Stimulated activated CD4-positive, alpha-beta T cell treated with anti-CD3 and anti-CD28 coated beads, Interleukin-15, amount 100 ng/mL, for 24 hours (primary cell): ENCODE data around the gene GNG7.
A peak's percentile ranks its signal among the peaks of the same experiment; 100 is the strongest.
"Not testable (repeated sequence)": the region's sequence is repeated elsewhere in the genome, so short reads cannot be mapped to it uniquely, and the experiment has no call there.

Source experiments
- DNase-seq: peaks from one replicate; pipeline ENCODE4 v3.0.0-alpha.2; 2020

Gene GNG7

DNA sequence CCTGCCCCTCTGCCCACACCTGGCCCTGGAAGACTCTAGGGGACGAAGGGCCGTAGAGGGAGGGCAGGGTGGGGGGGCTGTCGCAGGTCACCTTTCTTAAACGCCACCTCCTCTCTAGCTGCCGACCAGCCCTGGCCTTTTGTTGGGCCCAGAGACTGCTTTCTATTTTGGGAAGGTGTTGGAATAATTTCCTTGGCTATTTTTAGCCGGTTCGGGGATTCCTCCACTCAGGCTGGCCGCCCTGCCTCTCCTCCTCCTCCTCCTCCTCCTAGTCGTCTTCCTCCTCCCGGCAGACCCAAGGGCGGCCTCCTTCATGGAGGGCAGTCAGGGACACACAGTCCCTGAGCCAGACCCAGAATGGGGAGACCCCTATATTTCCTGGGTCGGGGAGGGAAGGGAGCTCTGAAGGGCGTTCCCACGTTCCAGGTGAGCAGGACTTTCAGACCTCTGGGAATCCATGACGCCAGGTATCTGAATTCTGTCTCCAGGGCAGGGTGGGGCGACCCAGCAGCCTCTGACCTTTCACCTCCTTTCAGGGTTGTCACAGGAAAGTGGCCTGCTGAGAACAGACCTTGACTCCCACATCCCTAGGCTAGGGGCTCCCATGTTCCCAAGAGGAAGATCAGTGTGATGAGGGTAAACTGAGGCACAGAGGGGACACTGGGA lies 206.7 kb downstream of the GNG7 start:
- no peak for DNase-seq

DNA sequence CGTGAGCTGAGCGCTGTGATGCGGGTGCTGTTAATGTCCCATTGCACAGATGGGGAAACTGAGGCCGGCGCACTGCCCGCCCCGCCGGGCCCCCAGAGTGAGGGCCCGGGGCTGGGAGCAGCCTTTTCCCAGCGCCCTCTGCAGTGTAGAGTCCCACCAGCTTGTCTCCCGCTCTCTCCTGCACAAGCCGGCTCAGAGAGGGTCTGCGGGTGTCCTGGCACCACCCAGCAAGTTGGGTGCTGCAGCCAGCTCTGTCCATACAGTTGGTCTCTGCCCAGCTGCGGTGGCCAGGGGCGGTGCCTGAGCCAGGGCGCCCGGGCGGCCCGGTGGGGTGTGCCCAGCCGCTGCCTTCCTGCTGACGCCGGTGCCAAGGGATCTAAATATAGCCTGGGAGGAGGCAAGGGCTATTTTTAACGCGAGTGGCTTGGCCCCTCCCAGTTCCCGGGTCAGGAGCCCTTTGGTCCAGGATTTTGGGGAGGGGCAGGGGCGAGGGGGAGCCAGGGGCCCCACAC lies 207.3 kb downstream of the GNG7 start:
- peak; percentile 12 for DNase-seq

DNA sequence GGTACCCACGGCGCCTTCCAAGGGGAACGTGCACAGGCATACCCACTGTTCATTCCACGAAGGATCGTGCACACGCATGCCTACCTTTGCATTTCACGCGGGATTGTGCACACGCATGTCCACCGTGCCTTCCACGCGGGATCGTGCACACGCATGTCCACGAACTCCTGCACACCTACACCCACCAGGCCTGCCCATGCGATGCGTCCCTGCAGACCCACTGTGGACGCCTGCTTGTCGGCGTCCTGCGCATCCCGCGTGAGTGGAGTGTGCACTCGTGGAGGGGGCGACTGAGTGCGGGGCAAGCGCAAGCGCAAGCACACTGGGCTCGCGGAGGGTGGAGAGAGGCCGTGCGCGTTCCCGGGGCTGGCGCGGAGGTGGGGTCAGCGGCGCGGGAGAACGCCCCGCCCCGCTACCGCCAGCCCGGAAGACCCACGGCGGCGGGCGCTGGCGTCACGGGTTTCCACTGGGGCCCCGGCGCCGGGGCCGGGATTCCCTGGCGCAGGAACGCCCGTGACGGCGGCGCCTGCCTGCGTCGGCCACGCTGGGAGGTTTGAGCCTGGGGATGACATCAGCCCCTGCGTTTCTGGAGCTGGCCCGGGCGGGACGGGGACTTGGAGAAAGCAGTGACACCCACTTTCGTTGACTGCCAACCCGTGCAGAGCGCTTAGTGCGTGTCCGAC lies 207.9 kb downstream of the GNG7 start:
- peak; percentile 72 for DNase-seq

DNA sequence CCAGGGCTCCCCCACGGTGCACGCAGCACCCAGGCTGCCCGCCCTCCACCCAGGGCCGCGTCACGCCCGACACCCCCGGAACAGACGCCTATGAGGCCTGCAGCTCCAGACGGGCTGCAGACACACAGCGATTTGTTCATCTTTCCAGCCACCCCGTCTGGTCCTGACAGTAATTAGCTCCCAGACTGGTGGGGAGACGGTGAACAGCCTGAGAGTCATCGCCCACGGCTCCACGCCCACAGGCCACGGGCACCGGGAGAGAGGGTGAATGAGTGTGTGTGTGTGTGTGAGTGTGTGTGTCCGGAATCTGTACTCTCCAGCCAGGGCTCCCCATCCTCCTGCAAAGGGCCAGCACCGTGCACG lies 208.4 kb downstream of the GNG7 start:
- DNase-seq = peak; percentile 16

DNA sequence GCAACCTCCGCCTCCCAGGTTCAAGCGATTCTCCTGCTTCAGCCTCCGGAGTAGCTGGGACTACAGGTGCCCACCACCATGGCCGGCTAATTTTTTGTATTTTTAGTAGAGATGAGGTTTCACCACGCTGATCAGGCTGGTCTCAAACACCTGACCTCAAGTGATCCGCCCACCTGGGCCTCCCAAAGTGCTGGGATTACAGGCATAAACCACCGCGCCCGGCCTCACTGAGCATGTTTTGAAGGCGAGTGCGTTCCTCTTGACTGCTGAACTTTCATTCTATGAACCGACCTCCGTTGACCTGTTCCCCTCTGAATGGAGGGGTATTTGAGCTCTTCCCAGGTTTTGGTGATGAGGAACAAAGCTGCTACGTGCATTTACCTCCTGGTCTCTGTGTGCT lies 209.0 kb downstream of the GNG7 start:
- DNase-seq = not testable (repeated sequence)

DNA sequence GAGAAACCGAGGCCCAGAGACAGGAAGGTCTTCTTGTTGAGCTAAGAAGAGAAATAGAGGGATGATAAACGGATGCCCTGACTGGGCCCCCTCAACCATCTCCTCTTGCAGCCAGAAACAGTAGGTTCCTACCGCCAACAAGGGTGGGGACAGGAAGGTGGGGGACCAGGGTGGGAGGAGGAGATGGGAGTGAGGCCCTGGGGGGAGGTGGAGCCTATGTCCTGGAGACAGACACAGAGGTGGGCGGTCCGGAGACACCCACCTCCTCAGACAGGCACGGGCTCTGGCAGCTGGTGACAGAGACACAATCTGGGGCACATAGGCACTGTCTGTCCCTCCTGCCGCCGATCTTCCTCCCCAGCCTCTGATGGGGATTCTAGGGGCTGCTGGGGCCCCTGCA lies 209.6 kb downstream of the GNG7 start:
- DNase-seq = no peak

DNA sequence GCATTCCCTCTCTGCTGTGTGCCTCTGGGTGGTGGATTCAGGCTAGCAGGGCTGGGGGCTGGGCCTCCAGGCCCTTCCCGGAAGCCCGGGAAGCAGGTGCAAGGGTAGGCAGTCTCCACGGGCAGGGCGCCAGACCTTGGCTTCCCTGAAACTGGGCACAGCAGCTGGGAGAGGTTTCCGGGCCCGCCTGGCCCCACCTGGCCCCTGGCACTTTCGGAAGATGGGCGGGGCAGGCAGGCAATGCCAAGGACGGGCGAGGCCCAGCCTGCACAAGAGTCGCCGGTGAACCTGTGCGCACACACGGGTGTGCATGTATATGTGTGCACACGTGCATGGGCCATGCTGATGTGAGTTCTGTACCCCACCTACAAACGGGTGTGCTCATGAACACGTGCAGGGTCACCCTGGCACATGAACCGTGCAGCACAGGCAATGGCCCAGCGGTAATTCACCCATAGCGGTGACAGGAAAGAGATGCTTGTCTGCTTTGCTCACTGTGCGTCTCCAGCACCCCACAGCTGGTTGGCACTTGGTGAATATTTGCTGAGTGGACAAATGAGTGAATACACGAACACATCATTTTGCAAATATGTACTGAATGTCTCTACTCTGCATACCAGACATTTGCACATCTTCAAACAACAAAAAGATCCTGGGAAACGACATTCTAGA lies 211.2 kb downstream of the GNG7 start:
- no peak for DNase-seq

DNA sequence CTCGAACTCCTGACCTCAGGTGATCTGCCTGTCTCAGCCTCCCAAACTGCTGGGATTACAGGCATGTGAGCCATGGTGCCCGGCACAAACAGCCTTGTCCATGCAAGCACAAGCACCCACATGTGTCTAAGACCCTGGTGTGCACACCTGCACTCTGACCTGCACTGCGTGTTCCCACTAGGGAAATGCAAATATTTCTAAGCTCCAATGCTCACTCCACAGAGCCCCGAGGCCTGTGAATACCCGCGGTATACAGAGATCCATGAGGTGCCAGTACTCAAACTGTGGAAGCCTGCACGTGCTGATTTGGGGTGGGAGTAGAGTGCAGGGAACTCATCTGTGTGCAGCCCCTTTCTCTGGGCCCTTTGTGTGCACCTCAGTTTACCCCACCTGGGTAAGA lies 211.8 kb downstream of the GNG7 start:
- no peak for DNase-seq

DNA sequence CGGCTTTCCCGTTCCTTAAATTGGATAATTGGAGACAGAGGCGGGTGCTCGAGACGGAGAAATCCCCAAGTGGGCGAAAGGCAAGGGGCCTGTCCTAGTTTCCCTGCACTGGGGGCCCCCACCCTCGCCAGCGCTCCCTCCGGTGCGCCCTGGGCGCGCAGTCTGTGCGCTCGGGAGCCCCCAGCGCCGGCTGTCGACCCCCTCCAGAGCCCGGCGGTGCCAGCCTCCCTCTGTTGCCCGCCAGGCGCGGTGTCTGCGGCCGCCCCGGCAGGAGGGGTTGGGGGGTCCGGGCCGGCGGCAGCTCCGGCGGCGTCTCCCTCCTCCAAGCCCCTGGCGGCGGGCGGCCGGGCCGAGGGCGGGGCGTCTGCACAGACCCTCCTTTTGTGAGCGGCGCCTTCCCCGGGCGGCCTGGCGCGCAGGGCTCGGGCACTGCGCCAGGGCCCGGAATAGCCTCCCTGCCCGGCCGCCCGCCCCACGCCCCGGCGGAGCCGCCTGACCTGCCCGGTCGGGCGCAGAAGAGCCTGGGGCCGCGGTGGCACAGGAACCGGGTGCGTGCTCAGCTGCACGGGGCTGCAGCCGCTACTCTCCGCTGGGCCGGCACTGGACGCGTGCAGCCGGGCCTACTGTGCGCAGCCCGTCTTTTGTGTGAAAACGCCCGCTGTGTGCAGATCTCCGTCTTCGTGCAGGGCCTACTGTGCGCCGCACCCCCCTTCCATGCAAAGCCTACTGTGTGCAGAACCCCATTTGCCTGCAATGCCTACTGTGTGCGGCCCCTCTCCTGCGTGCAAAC lies 213.4 kb downstream of the GNG7 start:
- peak; percentile 39 for DNase-seq

DNA sequence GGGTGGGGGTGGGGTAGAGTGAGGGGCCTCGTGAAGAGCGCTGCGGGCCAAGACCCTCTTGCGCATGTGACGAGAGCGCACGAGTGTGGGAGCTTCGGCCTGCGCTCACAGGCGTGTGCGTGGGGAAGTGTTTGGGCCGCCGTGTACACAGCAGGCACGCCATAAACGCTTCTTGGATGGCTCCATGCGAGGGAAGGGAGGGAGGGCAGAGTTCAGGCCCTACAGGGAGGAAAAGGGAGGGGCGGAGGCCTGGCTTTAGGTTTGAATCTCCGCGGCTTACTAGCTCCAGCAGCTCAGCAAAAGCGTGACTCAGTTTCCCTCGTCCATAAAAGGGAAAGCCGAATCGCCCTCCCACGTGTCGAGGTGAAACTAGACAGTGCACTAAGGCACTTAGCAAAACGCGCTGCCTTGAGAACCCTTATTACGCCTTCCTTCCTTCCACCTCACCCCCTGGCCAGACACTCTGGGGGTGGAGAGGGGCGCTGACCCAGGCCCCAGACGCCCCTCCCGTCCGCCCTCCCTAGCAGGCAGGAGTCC lies 214.0 kb downstream of the GNG7 start:
- peak; percentile 23 for DNase-seq

DNA sequence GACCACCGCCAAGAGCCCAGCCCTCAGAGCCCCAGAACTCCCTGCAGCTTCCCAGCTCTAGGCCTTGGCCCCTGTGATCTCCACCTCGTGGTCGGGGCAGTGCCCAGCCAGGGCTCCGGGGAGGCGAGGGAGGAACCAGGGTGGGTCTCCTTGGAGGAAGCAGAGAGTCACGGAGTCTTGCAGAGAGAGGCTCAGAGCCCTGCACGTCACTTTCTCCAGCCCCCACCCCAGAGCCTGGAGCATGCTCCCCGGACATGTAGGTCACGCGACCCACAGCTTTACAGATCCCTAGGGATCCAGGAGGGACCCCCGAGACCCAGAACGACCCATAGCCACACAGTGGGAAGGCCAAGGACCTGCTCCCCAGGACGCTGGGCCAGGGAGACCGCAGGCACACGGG lies 214.7 kb downstream of the GNG7 start:
- no peak for DNase-seq

DNA sequence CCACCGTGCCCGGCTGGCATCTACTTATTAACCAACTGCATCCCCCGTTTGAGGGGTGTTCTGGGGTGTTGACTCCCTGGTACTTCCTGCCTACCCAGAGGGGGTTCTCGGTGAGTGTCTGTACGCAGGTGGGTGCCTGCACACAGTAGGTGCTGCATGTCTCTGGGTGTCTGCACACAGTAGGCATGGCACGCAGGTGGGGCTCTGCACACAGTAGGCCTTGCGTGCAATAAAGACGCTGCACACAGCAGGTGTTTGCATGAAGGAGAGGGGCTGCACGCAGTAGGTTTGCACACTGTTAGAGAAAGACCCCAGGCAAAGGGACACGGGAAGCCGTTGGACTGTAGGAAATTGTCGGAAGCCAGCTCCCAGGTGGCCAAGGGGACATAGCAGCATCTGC lies 215.4 kb downstream of the GNG7 start:
- no peak for DNase-seq

DNA sequence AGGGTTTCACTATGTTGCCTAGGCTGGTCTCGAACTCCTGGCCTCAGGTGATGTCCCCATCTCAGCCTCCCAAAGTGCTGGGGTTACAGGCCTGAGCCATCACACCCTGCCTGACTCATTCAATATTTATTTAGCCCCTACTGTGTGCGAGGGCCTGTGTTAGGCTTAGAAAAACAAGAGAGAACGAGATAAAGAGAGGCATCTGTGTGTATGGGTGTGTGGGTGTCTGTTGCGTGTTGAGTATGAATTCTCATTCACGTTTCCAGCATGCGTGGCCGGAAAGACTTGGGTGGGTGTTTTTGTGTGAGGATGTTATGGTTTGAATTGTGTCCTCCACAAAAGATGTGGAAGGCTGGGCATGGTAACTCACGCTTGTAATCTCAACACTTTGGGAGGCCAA lies 217.1 kb downstream of the GNG7 start:
- no peak for DNase-seq

DNA sequence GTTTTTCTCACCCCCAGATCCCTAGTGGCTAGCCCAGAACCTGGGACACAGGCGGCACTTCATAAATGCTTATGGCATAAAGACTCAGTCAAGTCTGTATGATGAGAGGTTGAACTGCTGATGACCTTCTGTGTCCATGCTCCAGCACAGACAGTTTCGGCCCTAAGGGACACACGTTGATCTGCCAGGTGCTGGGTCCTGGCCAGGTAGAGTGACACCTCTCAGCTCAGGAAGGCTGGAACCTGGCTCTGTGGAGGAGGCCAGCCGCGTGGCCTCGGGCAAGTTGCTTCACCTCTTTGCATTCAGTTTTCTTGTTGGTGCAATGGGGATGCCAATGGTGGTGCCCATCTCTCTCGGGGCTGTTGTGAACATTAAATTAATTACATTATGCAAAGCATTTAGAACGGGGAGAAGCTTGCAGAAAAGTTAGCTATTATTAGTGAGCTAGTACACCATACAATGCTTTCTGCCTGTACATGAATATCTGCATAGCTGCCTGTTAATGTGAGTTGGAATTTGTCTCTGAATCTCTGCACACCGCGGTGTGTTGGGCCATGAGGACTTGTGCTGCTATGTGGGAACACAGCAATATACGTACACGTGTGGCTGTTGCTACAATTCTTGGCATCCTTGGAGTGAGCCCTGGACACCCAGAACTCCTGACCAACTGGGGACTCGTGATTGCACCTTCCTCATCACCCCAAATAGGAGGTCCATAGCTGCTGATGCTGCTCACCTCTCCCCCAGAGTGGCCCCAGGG lies 218.1 kb downstream of the GNG7 start:
- no peak for DNase-seq

DNA sequence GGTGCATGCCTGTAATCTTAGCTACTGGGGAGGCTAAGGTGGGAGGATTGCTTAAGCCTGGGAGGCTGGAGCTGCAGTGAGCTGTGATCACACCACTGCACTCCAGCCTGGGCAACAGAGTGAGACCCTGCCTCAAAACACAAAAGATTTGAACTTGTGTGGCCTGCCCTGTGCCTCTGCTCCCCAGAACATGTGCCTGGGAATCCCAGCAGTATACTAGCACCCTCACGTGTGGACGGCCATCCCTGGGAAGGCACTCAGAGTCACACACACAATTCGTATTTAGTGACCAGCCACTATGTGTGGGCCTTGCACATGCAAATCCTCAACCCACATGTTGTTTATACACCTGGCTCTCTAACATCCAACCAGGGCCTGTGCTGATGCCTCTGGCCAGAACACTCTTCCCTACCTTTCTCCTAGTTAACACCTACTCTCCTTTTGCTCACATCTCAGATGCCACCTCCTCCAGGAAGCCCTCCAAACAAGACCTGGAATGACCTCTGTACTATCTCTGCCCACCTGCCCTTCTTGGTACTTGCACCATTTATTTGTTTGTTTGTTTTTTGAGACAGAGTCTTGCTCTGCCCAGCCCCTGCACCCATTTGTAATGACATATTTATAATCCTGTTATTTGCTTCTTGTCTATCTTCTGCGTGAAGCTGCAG lies 218.9 kb downstream of the GNG7 start:
- DNase-seq = no peak

DNA sequence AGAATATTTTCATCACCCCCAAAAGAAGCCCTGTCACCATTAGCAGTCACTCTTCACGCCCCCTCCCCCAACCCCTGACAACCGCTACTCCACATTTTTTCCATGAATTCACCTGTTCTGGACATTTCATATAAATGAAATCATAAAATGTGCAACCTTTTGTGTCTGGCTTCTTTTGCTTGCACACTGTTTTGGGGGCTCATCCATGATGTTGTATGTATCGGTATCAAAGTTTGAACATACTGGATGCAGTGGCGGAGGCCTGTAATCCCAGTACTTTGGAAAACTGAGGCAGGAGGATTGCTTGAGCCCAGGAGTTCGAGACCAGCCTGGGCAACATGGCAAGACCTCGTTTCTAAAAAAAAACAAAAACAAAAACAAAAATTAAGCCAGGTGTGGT lies 219.4 kb downstream of the GNG7 start:
- no peak for DNase-seq

DNA sequence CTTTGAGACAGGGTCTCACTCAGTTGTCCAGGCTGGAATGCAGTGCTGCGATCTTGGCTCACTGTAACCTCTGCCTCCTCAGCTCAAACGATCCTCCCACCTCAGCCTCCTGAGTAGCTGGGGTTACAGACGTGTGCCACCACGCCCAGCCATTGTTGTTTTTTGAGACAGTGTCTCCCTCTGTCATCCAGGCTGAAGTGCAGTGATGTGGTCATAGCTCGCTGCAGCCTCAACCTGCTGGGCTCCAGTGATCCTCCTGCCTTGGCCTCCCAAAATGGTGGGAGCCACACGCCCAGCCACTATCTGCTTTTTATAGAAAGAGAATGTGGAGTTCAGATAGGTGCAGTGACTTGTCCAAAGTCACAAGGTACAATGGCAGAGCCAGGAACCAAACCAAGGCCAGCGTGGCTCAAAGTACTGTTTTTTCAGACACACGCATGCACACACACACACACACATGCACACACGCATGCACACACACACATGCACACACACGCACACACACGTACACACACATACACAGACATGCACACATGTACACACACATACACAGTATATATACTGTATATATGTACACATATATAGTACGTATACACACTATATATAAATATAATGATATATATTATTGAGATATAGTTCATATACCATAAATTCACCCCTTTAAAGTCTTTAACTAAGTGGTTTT lies 220.0 kb downstream of the GNG7 start:
- no peak for DNase-seq

DNA sequence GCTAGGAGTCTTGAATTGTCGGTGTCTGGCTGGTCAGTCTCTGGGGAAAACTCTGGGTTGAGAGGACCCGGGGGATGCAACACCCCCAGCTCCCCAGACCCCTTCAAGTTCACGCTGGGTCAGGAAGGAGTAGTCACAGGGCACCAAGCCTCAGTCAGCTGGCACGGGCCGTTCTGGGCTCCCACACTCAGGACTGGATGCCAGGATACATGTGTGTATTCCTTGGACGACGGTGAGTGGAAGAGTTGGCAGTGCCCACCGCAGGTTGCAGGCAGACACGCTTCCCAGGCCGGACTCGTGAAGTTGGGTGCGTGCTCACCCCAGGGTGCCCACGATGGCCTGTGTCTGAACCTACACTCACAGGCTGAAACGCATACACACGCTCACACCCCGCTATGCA lies 221.0 kb downstream of the GNG7 start:
- no peak for DNase-seq

DNA sequence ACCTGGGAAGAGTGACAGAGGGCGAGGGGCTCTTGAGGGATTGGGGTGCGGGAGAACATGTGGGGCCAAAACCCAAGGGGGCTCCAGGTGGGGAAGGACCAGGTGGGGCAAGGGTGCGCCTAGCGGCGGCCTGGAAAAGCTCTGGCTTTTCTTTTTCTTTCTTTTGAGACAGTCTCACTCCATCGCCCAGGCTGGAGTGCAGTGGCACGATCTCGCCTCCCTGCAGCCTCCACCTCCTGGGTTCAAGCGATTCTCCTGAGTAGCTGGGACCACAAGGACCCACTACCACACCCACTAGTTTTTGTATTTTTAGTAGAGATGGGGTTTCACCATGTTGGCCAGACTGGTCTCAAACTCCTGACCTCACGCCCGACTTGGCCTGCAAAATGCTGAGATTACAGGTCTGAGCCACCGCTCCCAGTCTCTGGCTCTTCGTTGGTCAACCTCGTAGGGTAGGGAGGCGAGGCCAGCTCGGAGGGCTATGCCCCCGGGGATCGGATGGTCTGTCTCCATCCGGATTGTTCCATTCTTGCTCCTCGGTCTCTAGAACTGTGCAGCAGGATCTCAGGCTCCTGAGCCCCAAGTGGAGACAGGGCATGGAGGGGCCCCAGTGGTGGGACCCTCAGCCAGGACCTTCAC lies 222.8 kb downstream of the GNG7 start:
- no peak for DNase-seq

DNA sequence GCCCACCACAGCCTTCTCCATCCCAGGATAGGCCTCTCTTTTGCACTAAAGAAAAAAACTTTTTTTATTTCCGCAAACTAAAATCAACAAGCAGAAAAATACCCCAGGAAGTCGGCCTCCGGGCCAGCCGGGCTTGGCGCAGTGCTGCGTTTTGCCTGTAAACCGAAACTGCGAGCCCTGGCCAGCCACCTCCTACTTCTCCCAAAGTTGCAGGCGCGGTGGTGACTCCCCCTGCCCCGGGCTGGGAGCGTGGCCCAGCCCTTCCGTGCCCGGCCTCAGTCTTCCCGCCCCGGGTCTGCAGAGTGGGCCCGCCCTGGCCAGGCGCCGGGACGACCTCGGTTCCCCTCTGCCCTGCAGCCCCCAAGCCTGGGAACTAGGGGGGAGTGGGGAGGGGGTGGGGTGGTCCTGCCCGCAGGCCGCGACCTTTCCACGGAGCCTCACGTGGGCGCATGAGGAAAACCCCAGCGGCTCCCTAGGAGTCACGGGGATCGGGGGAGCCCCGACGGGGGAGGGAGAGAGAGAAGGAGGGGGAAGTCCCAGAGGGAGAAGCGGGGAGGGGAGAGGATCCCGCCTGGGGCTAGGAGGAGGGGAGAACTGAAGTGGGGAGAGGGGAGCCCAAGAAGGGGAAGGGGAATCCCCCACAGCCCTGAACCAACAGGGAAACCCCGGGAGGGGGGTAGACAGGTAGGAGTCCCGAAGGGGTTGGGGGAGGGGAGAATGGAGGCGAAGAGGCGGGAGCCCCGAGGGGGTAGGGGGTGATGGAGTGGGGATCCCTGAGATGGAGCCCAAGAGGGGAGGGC lies 223.5 kb downstream of the GNG7 start:
- DNase-seq = peak; percentile 78
